Caco-2 (cell line): ENCODE measurements around the gene FAM240B. TPM values are rescaled to one million over a fixed set of nuclear protein-coding genes. Genes with fewer than 3 reads are reported as not detected.

ENCODE experiments used
- BruUV-seq: library from RNA; stranded (reverse); fragments of 400-500 nt; replicated peaks from 2 replicates; lab custom pipeline; 2021; lab: Mats Ljungman, UMichigan
- CTCF ChIA-PET: fragments of 300-600 bp; sonication (Branson Sonifier 250); formaldehyde crosslinking; loops from one replicate; lab custom pipeline; 2022; ENCODE audit warnings: antibody characterized with exemption; lab: Charles Lee
- POLR2A ChIA-PET: fragments of 300-600 bp; sonication (Branson Sonifier 250); formaldehyde crosslinking; loops from one replicate; lab custom pipeline; 2022; ENCODE audit warnings: antibody characterized with exemption; lab: Charles Lee
- DNase-seq, 2 experiments: peaks; one replicate each; pipeline versions ENCODE4 v3.0.0 to v3.0.0-alpha.2; 2020 to 2022
- H3K27me3 ChIP-seq: replicated peaks from 2 replicates; pipeline ENCODE4 v1.6.0; 2011; ENCODE audit warnings: low read length; ENCODE audit not compliant: control insufficient read depth, insufficient read depth
- H3K36me3 ChIP-seq: 2 replicates; pipeline ENCODE4 v1.5.1; 2011; ENCODE audit warnings: low read length; ENCODE audit not compliant: control insufficient read depth, insufficient read depth
- H3K4me1 ChIP-seq: fragments of 250-450 bp; sonication (Bioruptor Pico); 2 replicates; pipeline ENCODE4 v1.5.1; 2020; ENCODE audit warnings: mild to moderate bottlenecking
- H3K4me3 ChIP-seq: 2 replicates; pipeline ENCODE4 v1.5.1; 2011; ENCODE audit warnings: low read depth, mild to moderate bottlenecking, control low read depth, low read length
- H3K9me3 ChIP-seq: fragments of 250-450 bp; sonication (Bioruptor Pico); 2 replicates; pipeline ENCODE4 v1.5.1; 2020; ENCODE audit warnings: mild to moderate bottlenecking, moderate library complexity
- H3K27ac Mint-ChIP-seq: one replicate; pipeline ENCODE4 v1.8.0; 2022; ENCODE audit warnings: mixed read lengths; ENCODE audit not compliant: unreplicated experiment
- H3K27me3 Mint-ChIP-seq: one replicate; pipeline ENCODE4 v1.8.0; 2022; ENCODE audit warnings: mixed read lengths; ENCODE audit not compliant: insufficient read depth, unreplicated experiment
- H3K36me3 Mint-ChIP-seq: one replicate; pipeline ENCODE4 v1.8.0; 2022; ENCODE audit warnings: mild to moderate bottlenecking, mixed read lengths; ENCODE audit not compliant: insufficient read depth, unreplicated experiment
- H3K4me1 Mint-ChIP-seq: one replicate; pipeline ENCODE4 v1.8.0; 2022; ENCODE audit warnings: low read depth, mixed read lengths; ENCODE audit not compliant: unreplicated experiment
- H3K4me3 Mint-ChIP-seq: one replicate; pipeline ENCODE4 v1.8.0; 2022; ENCODE audit warnings: mild to moderate bottlenecking, moderate library complexity, mixed read lengths; ENCODE audit not compliant: unreplicated experiment
- H3K9me3 Mint-ChIP-seq: one replicate; pipeline ENCODE4 v1.8.0; 2022; ENCODE audit warnings: mixed read lengths; ENCODE audit not compliant: unreplicated experiment
- intact Hi-C: fragments of 100-400 bp; cut with micrococcal nuclease; formaldehyde crosslinking; loops from one replicate; pipeline ENCODE4 v1.10.0; 2022; ENCODE audit not compliant: unreplicated experiment
- total RNA-seq: library from RNA; stranded (reverse); gene quantifications from 2 replicates; pipeline ENCODE4 v1.2.3, GENCODE V29; 2022
- TF ChIP-seq, protein P1 (sequence below), 2 experiments: fragments of 200-600 bp in 1 of 2; IDR thresholded peaks; 1 replicate in 1 of 2; 2 replicates in 1 of 2; pipeline versions ENCODE4 v1.5.1 to v1.8.0; 2011 to 2022; ENCODE audit warnings: antibody characterized with exemption in 1 of 2, control low read depth in 1 of 2, inconsistent platforms in 1 of 2, low read depth in 1 of 2, low read length in 1 of 2, mild to moderate bottlenecking in 1 of 2, moderate library complexity in 1 of 2; ENCODE audit not compliant: insufficient read depth in 1 of 2, severe bottlenecking in 1 of 2, unreplicated experiment in 1 of 2

FAM240B gene
- total RNA-seq, 1 experiment from 2014 or later, result not detected

- Histone ChIP-seq H3K4me3 (no peak overlapping the region), H3K36me3 (no peaks in the 10 kb centered on the region), H3K4me1 (peaks cover 16% of the 10 kb centered on the region), H3K9me3 (no peaks in the 10 kb centered on the region), H3K27me3 (no peaks in the 10 kb centered on the region)
- no TSS peak for BruUV-seq
- DNase-seq, result no peak
- Mint-ChIP-seq H3K4me1 (peaks cover 10% of the 10 kb centered on the region), H3K9me3 (no peaks in the 10 kb centered on the region), H3K36me3 (peaks cover 4% of the 10 kb centered on the region), H3K27me3 (peaks cover 2% of the 10 kb centered on the region), H3K4me3 (no peak overlapping the region), H3K27ac (no peak overlapping the region)
- ChIA-PET CTCF (no interaction called here), POLR2A (no interaction called here)
- intact Hi-C loops, result no loop called here
- TF ChIP-seq, protein P1, sequence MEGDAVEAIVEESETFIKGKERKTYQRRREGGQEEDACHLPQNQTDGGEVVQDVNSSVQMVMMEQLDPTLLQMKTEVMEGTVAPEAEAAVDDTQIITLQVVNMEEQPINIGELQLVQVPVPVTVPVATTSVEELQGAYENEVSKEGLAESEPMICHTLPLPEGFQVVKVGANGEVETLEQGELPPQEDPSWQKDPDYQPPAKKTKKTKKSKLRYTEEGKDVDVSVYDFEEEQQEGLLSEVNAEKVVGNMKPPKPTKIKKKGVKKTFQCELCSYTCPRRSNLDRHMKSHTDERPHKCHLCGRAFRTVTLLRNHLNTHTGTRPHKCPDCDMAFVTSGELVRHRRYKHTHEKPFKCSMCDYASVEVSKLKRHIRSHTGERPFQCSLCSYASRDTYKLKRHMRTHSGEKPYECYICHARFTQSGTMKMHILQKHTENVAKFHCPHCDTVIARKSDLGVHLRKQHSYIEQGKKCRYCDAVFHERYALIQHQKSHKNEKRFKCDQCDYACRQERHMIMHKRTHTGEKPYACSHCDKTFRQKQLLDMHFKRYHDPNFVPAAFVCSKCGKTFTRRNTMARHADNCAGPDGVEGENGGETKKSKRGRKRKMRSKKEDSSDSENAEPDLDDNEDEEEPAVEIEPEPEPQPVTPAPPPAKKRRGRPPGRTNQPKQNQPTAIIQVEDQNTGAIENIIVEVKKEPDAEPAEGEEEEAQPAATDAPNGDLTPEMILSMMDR (IDR thresholded peaks at IDR 0.05; ENCODE audit: insufficient read depth in 1 of 2, low read depth in 1 of 2, low read length in 1 of 2, severe bottlenecking in 1 of 2, unreplicated experiment in 1 of 2), result no peak
Measured at GRCh38 chr9:38677660-38678303, 42.2 kb downstream of the FAM240B start.

DNA sequence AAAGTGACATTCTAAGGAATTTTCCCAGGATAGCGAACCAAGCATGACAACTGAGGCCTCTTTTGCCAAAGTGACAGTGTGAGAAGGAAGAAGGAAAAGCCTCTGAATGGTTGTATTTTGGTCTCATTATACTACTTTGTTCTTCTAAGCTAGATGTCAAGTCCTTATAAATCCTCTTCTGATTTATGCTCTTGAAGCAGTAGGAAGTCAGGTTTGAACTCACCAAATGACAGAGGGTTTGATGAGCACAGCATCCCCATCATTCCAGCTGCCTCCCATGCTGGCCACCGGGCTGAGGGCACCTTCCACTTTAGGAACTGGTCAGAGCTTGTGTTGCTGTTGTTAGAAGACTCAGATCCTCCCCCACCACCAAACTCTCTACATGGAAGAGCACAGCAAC is 44.1 kb downstream of the FAM240B start:
- H3K36me3 Mint-ChIP-seq, result no peaks in the 10 kb centered on the region
- TF ChIP-seq, protein P1 (IDR thresholded peaks at IDR 0.05; ENCODE audit: insufficient read depth in 1 of 2, low read depth in 1 of 2, low read length in 1 of 2, severe bottlenecking in 1 of 2, unreplicated experiment in 1 of 2), result no peak
- no peaks in the 10 kb centered on the region for H3K4me1 ChIP-seq
- H3K4me3 Mint-ChIP-seq, result no peak overlapping the region
- no peaks in the 10 kb centered on the region for H3K9me3 ChIP-seq
- POLR2A ChIA-PET, result interaction anchor here (0.5 kb wide), 1 partner anchor 143 kb away, joined by 3 read pairs; no protein-coding TSS in a partner anchor
- intact Hi-C loops, result no loop called here
- CTCF ChIA-PET, result interaction anchor here (0.6 kb wide), 1 partner anchor 15 kb away, joined by 4 read pairs; no protein-coding TSS in a partner anchor
- peaks cover 2% of the 10 kb centered on the region for H3K27me3 Mint-ChIP-seq
- no peak overlapping the region for H3K27ac Mint-ChIP-seq
- H3K4me1 Mint-ChIP-seq, result no peaks in the 10 kb centered on the region
- no TSS peak for BruUV-seq
- H3K4me3 ChIP-seq, result no peak overlapping the region
- H3K36me3 ChIP-seq, result no peaks in the 10 kb centered on the region
- no peak for DNase-seq
- H3K9me3 Mint-ChIP-seq, result no peaks in the 10 kb centered on the region
- no peaks in the 10 kb centered on the region for H3K27me3 ChIP-seq

DNA sequence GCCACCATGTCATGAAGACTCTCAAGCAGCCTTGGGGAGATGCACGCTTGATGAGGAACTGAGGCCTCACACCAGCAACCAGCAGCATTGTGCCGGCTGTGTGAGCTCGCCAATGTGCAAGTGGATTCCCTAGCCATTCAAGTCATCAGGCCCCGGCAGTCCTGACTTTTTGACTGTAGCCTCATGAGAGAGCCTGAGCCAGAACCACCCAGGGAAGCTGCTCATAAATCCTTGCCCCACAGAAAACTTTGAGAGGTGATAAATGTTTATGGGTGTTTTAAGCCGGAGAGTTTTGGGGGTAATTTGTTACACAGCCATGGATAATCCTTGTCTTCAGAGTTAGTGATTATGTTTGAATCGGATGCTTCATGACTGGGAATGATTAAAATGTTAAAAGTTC is 44.7 kb downstream of the FAM240B start:
- Mint-ChIP-seq H3K4me3 (no peak overlapping the region), H3K4me1 (no peaks in the 10 kb centered on the region), H3K27ac (no peak overlapping the region), H3K36me3 (no peaks in the 10 kb centered on the region), H3K9me3 (no peaks in the 10 kb centered on the region), H3K27me3 (peaks cover 2% of the 10 kb centered on the region)
- intact Hi-C loops, result no loop called here
- H3K4me1 ChIP-seq, result no peaks in the 10 kb centered on the region
- TF ChIP-seq, protein P1 (IDR thresholded peaks at IDR 0.05; ENCODE audit: insufficient read depth in 1 of 2, low read depth in 1 of 2, low read length in 1 of 2, severe bottlenecking in 1 of 2, unreplicated experiment in 1 of 2), result no peak
- H3K36me3 ChIP-seq, result no peaks in the 10 kb centered on the region
- H3K27me3 ChIP-seq, result no peaks in the 10 kb centered on the region
- POLR2A ChIA-PET, result no interaction called here
- no TSS peak for BruUV-seq
- DNase-seq, result no peak
- CTCF ChIA-PET, result no interaction called here
- no peak overlapping the region for H3K4me3 ChIP-seq
- H3K9me3 ChIP-seq, result no peaks in the 10 kb centered on the region
